Hematopoietic multipotent progenitor cell treated with erythropoietin and hydrocortisone succinate and interleukin-3 and kit ligand, for 6 days (in vitro differentiated cells): ENCODE data around the gene RNF166.
A peak's percentile ranks its signal among the peaks of the same experiment; 100 is the strongest.

Experiments used
- DNase-seq: peaks from one replicate; pipeline ENCODE4 v3.0.0-alpha.2; 2015

Gene RNF166

GRCh38 chr16:88706229-88706964 is at the start of gene RNF166, which contains the start of gene CTU2:
RNF166 (minus strand) TSS chr16:88706408; CDS start chr16:88706325, 83 bp downstream.
CTU2 (plus strand) TSS chr16:88706503; CDS start chr16:88706531, 28 bp downstream.
- peak; percentile 92 for DNase-seq

- peak; percentile 44 for DNase-seq
These were observed 48.9 kb upstream of the RNF166 start for GRCh38 chr16:88754912-88755744.

GRCh38 chr16:88754109-88754911 is 48.1 kb upstream of the RNF166 start:
- DNase-seq, result no peak

- no peak for DNase-seq
These were observed 47.4 kb upstream of the RNF166 start for GRCh38 chr16:88753602-88754001.

GRCh38 chr16:88753191-88753590 is 47.0 kb upstream of the RNF166 start:
- DNase-seq, result no peak

- DNase-seq, result no peak
These were observed 46.3 kb upstream of the RNF166 start for GRCh38 chr16:88752386-88753002.

GRCh38 chr16:88750854-88751253 is 44.6 kb upstream of the RNF166 start:
- DNase-seq, result no peak

- no peak for DNase-seq
These were observed 43.1 kb upstream of the RNF166 start for GRCh38 chr16:88749358-88749757.

- no peak for DNase-seq
These were observed 42.2 kb upstream of the RNF166 start for GRCh38 chr16:88748364-88748763.

GRCh38 chr16:88747588-88748301 is 41.5 kb upstream of the RNF166 start:
- peak; percentile 94 for DNase-seq

GRCh38 chr16:88746506-88746905 is 40.3 kb upstream of the RNF166 start:
- DNase-seq, result no peak

GRCh38 chr16:88744577-88745521 is 38.6 kb upstream of the RNF166 start:
- no peak for DNase-seq

GRCh38 chr16:88743693-88744576 is 37.7 kb upstream of the RNF166 start:
- DNase-seq, result peak; percentile 80

- DNase-seq, result no peak
These were observed 36.8 kb upstream of the RNF166 start for GRCh38 chr16:88742896-88743605.

GRCh38 chr16:88741368-88741767 is 35.2 kb upstream of the RNF166 start:
- DNase-seq, result no peak

GRCh38 chr16:88740727-88741055 is 34.5 kb upstream of the RNF166 start:
- no peak for DNase-seq

GRCh38 chr16:88739977-88740726 is 33.9 kb upstream of the RNF166 start:
- no peak for DNase-seq
